Measurements from ENCODE around the gene PER2. TPM values are rescaled to one million over a fixed set of nuclear protein-coding genes. Genes with fewer than 3 reads are reported as not detected.

PER2 gene
- total and polyA plus RNA-seq, 2 of the 13 experiments (the other 11 are each of a cell fraction or from before 2014, with no cell fraction given) = 5.1 to 9.4 TPM

GRCh38 chr2:238294393-238295143 is 6.2 kb upstream of the PER2 start (continued):
- TF ChIP-seq ZNF598 (CRISPR knock-in tag; IDR thresholded peaks at IDR 0.05; ENCODE audit: borderline replicate concordance) (peak; percentile 6; the same call in 1 of the 2 replicates), TP53 (CRISPR knock-in tag; conservative IDR thresholded peaks at IDR 0.05) (no peak), SSRP1 (CRISPR knock-in tag; IDR thresholded peaks at IDR 0.05) (no peak), ZNF564 (CRISPR knock-in tag; IDR thresholded peaks at IDR 0.05) (no peak), ZNF746 (CRISPR knock-in tag; IDR thresholded peaks at IDR 0.05) (no peak; the same call in 1 of the 2 replicates), ZNF670 (CRISPR knock-in tag; IDR thresholded peaks at IDR 0.05; ENCODE audit: borderline replicate concordance) (no peak), SRSF9 (IDR thresholded peaks at IDR 0.05; ENCODE audit: borderline replicate concordance, insufficient read depth, low read depth, low read length, poor library complexity, severe bottlenecking) (no peak), HIVEP1 (CRISPR knock-in tag; IDR thresholded peaks at IDR 0.05) (no peak), ZNF629 (CRISPR knock-in tag; conservative IDR thresholded peaks at IDR 0.05) (no peak), PRMT3 (CRISPR knock-in tag; IDR thresholded peaks at IDR 0.05; ENCODE audit: borderline replicate concordance, low read depth) (no peak), SIX4 (CRISPR knock-in tag; IDR thresholded peaks at IDR 0.05) (peak; percentile 47; the same call in 1 of the 2 replicates), FOXO1 (CRISPR knock-in tag; IDR thresholded peaks at IDR 0.05) (0 out of 2 replicates have a peak, but pooled peaks have one; percentile 32)
- TF ChIP-seq, protein P1, sequence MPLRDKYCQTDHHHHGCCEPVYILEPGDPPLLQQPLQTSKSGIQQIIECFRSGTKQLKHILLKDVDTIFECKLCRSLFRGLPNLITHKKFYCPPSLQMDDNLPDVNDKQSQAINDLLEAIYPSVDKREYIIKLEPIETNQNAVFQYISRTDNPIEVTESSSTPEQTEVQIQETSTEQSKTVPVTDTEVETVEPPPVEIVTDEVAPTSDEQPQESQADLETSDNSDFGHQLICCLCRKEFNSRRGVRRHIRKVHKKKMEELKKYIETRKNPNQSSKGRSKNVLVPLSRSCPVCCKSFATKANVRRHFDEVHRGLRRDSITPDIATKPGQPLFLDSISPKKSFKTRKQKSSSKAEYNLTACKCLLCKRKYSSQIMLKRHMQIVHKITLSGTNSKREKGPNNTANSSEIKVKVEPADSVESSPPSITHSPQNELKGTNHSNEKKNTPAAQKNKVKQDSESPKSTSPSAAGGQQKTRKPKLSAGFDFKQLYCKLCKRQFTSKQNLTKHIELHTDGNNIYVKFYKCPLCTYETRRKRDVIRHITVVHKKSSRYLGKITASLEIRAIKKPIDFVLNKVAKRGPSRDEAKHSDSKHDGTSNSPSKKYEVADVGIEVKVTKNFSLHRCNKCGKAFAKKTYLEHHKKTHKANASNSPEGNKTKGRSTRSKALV (CRISPR knock-in tag; IDR thresholded peaks at IDR 0.05) = no peak
- TF ChIP-seq, protein P2, sequence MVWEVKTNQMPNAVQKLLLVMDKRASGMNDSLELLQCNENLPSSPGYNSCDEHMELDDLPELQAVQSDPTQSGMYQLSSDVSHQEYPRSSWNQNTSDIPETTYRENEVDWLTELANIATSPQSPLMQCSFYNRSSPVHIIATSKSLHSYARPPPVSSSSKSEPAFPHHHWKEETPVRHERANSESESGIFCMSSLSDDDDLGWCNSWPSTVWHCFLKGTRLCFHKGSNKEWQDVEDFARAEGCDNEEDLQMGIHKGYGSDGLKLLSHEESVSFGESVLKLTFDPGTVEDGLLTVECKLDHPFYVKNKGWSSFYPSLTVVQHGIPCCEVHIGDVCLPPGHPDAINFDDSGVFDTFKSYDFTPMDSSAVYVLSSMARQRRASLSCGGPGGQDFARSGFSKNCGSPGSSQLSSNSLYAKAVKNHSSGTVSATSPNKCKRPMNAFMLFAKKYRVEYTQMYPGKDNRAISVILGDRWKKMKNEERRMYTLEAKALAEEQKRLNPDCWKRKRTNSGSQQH (CRISPR knock-in tag; IDR thresholded peaks at IDR 0.05; ENCODE audit: low read depth) = no peak; the same call in 1 of the 2 replicates
